Left renal cortex interstitium (tissue), 4 donors: ENCODE results near the gene ALDH9A1. TPM values are rescaled to one million over a fixed set of nuclear protein-coding genes. Genes with fewer than 3 reads are reported as not detected.
"Not testable (repeated sequence)": the region's sequence is repeated elsewhere in the genome, so short reads cannot be mapped to it uniquely, and the experiment has no call there.

Experiments
- DNase-seq, 4 donors: peaks; one replicate each; pipeline ENCODE4 v3.0.0-alpha.2; 2013; ENCODE audit warnings: low read depth in 4 of 4, low spot score in 2 of 4, missing footprints in 1 of 4
- polyA plus RNA-seq, 4 donors: library from polyadenylated mRNA; unstranded; fragments of 120-200 nt; gene quantifications; one replicate each; pipeline ENCODE4 v1.2.1, GENCODE V29; 2013; ENCODE audit not compliant: insufficient read length in 4 of 4

Gene ALDH9A1
- polyA plus RNA-seq, 4 donors: 95.5 to 116 (median 106) TPM

DNA sequence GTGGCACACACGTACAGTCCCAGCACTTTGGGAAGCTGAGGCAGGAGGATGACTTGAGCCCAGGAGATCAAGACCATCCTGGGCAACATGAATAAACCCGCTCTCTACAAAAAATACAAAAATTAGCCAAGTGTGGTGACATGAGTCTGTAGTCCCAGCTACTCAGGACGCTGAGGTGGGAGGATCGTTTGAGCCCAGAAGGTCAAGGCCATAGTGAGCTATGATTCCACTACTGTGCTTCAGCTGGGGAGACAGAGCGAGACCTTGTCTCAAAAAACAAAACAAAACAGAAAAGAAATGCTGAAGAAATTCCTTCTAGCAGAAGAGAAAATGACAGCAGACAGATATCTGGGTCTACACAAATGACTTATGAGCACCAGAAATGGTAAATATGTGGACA, 10.3 kb downstream of the ALDH9A1 start:
- no peak for DNase-seq

DNA sequence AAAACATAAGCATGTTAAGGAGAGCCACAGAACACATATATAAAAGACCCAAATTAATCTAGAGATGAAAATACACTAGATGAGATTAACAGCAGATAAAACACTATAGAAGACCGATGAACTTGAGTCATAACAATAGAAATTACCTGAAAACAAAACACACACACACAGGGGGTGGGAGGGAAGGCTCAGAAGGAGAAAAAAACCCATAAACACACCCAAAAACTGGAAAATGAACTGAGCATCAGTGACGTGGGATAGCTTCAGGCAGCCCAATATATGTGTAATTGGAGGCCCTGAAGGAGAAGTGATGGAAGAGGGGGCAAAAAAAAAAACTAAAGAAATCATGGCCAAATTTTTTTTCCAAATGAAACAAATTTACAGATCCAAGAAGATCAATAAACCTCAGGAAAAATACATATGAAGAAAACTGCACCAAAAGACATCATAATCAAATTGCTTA, 11.4 kb downstream of the ALDH9A1 start:
- no peak for DNase-seq

DNA sequence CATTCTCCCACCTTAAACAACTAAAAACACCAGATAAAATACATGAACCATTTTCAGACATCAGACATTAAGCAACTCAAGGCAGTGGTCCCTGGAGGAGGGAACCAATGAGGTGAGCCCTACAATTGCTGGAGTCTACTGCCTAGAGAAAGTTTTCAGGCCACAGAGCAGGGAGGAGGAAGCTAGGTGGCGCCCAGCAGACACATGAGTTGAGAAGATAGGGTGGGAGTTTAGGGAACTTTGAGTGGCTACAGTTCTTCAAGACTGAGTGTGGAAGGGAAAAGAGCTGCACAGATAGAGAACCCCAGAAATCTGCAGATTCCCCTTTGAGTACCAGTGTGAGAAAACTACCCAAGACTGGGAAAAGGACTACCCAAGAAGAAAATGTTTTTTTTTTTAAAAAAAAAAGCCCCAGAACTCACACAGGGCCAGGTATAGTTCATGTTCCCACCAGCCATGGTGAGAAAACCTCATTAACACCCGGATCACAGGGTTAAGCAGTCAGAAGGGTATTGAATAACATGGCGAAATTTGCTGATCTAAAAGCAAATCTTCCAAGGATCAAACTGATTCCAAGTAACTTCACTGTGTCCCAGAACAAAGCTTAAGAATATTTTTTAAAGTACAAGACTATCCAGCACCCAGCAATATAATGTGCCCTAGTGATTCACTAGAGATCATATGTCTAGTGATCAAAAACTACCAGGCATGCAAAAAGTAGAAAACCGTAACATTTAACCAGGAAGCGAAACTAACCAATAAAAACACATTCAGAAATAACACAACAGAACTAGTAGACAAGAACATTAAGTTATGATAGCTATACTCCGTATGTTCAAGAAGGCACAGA, 12.0 kb downstream of the ALDH9A1 start:
- no peak for DNase-seq

DNA sequence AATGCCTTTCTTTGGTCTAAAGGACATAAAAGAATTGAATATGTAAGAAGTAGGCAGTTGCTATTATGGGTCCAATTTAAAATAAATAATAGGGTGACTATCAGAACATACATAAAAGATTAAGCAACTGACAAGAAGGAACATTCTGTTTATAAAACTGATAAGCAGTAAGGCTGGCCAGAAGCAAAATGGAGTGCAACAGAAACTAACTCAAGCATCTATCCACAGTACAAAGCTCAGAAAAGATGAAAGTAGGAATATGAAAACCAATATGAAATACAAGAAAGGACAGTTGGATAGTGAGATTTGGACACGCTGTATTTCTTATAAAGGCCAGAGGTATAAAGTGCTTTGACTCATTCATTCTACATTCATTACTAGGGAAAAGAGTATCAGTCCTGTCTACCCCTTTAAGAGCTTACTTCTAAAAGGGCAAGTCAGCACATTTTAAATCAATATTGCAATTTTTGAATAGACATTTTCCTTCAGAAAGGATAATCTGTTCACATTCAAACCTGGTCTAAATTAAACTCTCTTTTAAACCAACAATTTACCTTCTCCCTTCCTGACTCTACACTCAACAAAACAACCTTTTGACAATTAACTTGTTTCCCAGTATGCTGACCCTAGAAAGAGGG, 14.4 kb downstream of the ALDH9A1 start:
- DNase-seq: no peak

DNA sequence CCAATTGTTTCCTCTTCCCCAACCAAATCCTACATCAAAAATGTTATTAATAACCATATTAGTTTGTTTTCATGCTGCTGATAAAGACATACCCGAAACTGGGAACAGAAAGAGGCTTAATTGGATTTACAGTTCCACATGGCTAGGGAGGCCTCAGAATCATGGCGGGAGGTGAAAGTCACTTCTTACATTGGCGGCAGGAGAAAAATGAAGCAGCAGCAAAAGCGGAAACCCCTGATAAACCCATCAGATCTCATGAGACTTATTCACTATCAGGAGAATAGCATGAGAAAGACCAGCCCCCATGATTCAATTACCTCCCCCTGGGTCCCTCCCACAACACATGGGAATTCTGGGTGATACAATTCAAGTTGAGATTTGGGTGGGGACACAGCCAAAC, 17.6 kb downstream of the ALDH9A1 start:
- DNase-seq: not testable (repeated sequence)

DNA sequence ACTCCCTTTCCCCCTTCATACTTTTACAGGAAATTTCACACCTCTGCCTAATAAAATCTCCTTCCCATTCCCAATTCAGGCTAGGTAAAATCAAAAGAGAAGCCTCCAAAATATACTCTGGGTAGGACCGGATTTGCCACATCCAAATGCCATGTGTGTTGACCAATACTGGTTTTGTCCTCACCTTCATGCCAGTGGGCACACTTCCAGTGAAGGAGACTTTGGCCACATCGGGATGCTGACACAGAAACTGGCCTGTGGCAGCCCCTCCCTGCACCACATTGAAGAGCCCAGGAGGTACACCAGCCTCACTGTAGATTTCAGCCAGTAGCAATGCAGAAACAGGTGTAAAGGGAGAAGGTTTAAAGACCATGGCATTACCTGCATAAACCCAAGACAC, 18.1 kb downstream of the ALDH9A1 start:
- no peak for DNase-seq

DNA sequence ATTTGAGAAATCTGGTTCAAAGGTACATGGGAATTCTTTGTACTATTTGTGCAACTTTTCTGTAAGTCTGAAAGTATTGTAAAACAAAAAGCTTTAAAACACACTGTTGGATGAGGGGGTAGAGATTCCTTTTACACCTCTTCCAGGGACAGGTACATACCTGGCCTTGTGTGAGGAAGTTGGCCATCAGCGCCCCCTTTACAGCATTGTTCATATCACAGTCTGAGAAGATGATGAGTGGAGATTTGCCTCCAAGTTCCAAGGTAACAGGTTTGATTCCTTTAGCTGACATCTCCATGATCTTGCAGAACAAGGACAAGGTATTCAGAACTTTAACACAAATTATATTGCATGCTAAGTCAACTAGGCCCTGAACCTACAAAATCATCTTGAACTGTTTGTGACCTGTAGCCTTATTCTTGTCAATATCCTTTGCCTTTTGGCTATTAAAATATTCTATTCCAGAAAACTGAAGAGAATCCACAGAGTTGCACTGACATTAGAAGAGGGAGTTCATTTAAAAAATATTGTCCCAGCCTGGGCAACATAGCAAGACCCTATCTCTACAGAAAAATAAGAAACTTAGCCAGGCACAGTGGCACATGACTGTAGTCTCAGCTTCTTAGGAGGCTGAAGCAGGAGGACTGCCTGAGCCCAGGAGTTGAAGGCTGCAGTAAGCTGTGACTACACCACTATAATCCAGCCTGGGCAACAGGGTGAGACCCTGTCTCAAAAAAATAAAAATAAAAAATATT, 18.9 kb downstream of the ALDH9A1 start:
- no peak for DNase-seq

DNA sequence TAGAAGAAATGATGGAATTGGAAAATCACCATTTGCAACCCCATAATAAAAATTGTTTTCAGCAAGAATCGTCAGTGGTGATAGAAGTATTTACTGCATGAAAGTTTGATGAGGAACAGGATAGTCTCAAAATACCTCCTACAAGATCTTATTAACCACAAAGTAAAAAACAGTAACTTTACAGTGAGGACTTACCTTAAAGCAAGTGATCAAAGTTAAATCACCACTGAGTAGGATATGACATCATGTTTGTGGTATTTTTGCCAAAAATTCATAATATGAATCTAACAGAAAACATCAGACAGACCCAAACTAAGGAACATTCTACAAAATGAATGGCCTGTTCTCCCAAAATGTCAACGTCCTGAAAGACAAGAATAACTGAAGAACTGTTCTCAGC, 19.9 kb downstream of the ALDH9A1 start:
- no peak for DNase-seq

DNA sequence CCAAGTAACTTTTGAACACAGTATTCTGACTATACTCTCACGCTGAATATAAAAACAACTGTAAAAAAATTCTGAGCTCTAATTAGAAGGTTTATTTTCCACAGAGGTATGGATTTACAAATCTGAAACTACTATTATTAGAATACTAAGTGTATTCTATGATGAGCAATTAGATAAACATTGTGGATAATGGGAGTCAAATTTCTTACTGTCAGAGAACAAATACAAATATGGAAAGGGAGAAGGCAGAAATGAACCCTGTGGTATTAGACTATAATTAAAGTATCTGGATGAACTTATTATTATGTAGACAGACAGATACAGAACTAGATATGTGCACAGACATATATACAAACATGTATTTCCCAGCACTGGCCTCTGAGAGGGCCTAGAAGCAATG, 22.6 kb downstream of the ALDH9A1 start:
- DNase-seq: no peak

DNA sequence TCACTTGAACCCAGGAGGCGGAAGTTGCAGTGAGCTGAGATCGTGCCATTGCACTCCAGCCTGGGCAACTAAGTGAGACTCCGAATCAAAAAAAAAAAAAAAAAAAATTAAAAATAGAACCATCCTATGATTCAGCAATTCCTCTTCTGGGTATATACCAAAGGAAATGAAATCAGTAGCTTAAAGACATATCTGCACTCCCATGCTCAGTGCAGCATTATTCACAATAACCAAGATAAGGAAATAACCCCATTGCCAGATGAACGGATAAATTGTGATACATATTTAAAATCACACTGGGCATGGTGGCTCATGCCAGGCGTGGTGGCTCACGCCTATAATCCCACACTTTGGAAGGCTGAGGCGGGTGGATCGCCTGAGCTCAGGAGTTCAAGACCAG, 23.8 kb downstream of the ALDH9A1 start:
- no peak for DNase-seq

DNA sequence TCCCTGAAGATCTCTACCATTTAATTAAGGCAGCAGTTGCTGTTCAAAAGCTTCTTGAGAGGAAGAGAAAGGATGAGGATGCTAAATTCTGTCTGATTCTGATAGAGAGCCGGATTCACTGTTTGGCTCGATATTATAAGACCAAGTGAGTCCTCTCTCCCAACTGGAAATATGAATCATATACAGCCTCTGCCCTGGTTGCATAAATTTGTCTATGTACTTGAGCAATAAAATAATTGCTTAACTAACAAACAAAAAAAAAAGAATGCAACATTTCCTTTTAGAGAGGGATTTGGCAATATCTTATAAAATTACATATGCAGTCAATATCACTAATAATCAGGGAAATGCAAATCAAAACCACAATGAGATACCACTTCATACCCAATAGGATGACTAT, 26.8 kb downstream of the ALDH9A1 start:
- DNase-seq: no peak

DNA sequence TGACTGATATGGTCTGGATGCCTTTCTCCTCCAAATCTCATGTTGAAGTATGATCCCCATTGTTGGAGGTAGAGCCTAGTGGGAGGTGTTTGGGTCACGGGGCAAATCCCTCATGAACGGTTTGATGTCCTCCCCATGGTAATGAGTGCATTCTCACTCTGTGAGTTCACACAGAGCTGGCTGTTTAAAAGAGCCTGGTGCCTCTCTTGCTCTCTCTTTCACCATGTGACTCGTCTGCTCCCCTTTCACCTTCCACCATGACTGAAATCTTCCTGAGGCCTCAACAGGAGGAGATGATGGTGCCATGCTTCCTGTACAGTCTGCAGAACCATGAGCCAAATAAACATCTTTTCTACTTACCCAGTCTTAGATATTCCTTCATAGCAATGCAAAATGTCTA, 30.2 kb downstream of the ALDH9A1 start:
- no peak for DNase-seq

DNA sequence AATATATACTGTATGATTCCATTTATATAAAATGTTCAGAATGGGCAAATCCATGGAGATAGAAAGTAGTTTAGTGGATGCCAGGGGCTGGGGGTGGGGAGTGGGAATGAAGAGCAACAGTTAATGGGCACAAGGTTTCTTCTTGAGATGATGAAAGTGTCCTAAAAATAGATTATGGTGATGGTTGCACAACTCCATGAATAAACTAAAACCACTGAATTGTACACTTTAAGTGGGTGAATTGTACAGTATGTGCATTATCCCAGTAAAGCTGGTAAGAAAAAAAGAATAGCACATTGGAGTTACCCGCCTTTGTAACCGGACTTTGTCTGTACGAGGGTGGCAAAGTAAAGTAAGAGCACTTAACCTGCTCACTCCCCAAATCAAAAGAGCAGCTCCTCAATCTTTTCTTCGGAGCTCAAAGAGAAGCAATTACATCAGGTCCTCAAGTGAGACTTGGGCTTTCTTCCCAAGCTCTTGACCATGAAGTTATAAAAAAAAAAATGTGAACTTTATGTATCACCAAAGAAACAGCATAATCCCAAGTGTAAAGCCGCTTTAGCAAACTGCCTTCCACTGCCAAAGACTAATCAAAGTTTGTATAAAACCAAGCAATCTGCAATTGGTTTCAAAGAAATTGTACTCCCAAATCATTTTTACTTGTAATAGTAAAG, 32.1 kb downstream of the ALDH9A1 start:
- DNase-seq: no peak

DNA sequence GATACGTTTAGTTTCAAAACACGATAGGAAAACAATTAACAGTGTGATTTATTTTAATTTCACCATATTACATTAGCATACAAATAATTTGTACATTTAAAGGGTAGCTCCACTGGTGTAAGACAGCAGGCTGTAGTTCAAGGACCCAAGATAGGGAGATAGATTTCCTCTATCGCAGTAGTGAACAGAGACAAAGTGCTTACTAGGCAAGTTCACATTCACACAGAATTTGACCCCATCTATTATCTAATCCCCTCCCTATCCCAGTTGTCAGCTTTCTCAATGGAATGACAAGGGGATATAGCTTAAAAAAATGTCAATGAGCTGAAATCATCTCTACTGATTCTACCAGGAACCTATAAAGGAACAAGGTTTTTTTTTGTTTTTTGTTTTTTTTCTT, 36.2 kb downstream of the ALDH9A1 start:
- no peak for DNase-seq

DNA sequence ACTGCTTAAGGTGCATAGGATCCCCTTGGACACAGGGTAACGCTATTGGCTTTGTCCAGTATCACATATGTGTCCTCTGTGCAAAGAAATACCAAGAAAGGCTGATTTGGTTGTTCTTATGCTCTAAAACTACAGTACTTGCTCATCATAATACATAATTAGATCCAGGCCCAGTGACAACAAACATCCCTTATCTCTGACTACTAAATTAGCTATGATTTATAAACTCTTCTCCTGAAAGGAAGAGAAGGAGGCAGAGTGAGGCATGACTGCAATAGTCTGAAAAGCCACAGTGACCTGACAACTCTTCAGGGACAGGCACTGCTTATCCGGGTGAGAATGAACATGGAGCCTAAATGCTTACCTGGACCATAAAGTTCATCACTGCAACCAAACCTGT, 36.7 kb downstream of the ALDH9A1 start:
- no peak for DNase-seq

DNA sequence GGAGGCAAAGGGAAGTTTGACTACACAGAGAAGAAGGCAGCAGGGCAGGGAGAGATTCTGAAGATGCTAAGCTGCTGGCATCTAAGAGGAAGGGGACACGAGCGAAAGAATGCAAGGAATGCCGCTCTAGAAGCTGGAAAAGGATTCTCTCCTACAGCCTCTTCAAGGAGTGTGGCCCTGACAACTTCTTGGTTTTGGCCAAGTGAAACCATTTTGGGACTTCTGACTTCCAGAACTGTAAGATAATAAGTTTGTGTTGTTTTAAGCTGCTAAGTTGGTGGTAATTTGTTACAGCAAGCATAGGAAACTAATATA, 38.8 kb downstream of the ALDH9A1 start:
- DNase-seq: no peak

DNA sequence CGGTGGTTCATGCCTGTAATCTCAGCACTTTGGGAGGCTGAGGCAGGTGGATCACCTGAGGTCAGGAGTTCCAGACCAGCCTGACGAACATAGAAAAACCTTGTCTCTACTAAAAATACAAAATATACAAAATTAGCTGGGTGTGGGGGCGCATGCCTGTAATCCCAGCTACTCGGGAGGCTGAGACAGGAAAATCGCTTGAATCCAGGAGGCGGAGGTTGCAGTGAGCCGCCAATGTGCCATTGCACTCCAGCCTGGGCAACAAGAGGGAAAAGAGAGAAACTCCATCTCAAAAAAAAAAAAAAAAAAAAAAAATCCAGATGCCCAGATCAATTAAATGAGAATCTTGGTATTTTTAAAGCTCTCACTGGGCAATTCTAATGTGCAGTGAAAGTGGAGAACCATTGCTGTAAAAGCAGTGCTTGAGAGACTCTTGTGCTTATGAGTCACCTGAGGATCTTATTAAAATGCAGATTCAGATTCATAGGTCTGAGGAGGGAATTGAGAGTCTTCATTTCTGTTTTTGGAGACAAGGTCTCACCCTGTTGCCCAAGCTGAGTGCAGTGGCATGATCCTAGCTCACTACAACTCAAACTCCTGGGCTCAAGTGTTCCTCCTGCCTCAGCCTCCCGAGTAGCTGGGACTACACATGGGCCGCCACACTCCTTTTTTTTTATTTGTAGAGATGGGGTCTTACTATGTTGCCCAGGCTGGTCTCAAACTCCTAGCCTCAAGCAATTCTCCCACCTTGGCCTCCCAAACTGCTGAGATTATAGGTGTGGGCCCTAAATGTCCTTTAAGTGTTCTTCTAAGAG, 39.4 kb downstream of the ALDH9A1 start:
- DNase-seq: not testable (repeated sequence)

DNA sequence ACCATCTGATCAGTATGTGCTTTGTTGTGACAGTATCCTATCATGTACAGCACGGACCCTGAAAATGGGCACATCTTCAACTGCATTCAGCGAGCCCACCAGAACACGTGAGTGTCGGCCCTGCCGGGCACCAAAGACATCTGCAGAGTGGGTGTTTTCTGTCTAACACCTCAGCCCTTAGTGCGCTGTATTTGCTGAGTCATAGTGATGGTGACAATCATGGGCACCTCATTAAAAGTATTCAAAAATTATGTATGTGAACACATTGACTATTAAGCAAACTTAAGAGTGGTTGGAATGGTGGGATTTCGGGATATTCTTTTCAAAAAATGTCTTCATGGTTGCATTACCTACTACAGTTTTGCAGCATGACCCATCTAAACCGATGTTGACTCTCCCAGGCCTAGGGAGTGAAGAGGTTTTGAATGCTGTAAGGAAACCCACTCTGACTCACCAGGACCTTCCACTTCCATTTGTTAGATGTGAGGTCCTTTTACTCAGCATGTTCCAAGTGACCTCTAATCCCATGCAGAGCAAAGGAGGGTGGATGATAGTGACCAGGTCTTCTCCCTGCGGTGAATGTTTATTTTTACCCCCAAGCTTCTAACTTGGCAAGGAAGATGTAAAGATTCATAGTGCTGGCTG, 47.3 kb downstream of the ALDH9A1 start:
- DNase-seq: no peak

DNA sequence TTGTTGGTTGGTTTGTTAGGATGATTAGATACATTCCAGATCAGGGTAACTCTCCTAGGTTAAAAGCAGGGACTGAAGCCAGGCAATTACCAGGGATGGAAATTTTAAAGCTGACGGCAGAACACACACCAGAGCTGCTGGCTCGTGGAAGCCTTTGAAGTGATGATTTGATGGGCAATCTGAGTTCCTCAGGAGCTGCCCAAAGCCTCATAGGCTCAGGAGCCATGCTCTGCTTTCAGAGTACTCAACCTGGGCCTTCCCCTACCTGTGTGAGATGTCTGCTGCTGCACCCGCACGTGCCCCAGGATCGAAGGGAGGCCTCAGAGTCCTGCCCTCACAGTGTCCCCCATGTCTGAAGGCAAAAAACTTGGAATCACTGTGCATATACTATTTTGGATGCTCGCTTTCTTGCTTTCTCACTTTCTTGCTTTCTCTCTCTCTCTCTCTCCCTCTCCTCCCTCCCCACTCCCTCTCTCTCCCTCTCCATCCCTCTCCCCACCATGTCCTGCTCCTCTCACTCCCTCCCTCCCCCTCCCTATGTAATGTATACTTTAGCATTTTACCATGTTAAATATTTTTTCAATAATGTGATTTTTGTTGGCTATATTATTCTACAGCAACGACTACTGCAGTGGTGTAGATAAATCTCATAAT, 49.3 kb downstream of the ALDH9A1 start:
- no peak for DNase-seq
